Skin of body (tissue), 2 donors: ENCODE measurements around the gene NDFIP2. TPM values are rescaled to one million over a fixed set of nuclear protein-coding genes. Genes with fewer than 3 reads are reported as not detected.

Experiments used
- DNase-seq: peaks from one replicate; lab custom pipeline; 2025; lab: John Stamatoyannopoulos, UW
- total RNA-seq: library from RNA; depleted of rRNA; stranded (reverse); fragments of >200 nt; gene quantifications from one replicate; pipeline ENCODE4 v1.2.3, GENCODE V29; 2014

The NDFIP2 gene
- 47.1 TPM for total RNA-seq

GRCh38 chr13:79480954-79481684 is at the start of gene NDFIP2:
TSS of gene NDFIP2 (plus strand) at chr13:79481155. CDS start at chr13:79481204, 49 bp downstream.
- peak; percentile 70 for DNase-seq

GRCh38 chr13:79432086-79432485 is 48.9 kb upstream of the NDFIP2 start:
- DNase-seq: no peak

GRCh38 chr13:79432992-79433391 is 48.0 kb upstream of the NDFIP2 start:
- DNase-seq: no peak

- peak; percentile 33 for DNase-seq
Measured at GRCh38 chr13:79434556-79434955, 46.4 kb upstream of the NDFIP2 start.

GRCh38 chr13:79435561-79435990 is 45.4 kb upstream of the NDFIP2 start:
- DNase-seq: no peak

GRCh38 chr13:79439275-79439674 is 41.7 kb upstream of the NDFIP2 start:
- DNase-seq: no peak

- DNase-seq: no peak
Measured at GRCh38 chr13:79440958-79441528, 39.9 kb upstream of the NDFIP2 start.

GRCh38 chr13:79442221-79442620 is 38.7 kb upstream of the NDFIP2 start:
- DNase-seq: no peak

GRCh38 chr13:79442706-79443105 is 38.2 kb upstream of the NDFIP2 start:
- no peak for DNase-seq

GRCh38 chr13:79445968-79446645 is 34.8 kb upstream of the NDFIP2 start:
- DNase-seq: no peak

GRCh38 chr13:79447141-79447540 is 33.8 kb upstream of the NDFIP2 start:
- no peak for DNase-seq

GRCh38 chr13:79447741-79448140 is 33.2 kb upstream of the NDFIP2 start:
- DNase-seq: no peak

- no peak for DNase-seq
Measured at GRCh38 chr13:79448413-79448812, 32.5 kb upstream of the NDFIP2 start.

GRCh38 chr13:79450110-79450509 is 30.8 kb upstream of the NDFIP2 start:
- DNase-seq: no peak

- no peak for DNase-seq
Measured at GRCh38 chr13:79451500-79451962, 29.4 kb upstream of the NDFIP2 start.

- no peak for DNase-seq
Measured at GRCh38 chr13:79452239-79452913, 28.6 kb upstream of the NDFIP2 start.

- DNase-seq: no peak
Measured at GRCh38 chr13:79455331-79455730, 25.6 kb upstream of the NDFIP2 start.

- no peak for DNase-seq
Measured at GRCh38 chr13:79456051-79456450, 24.9 kb upstream of the NDFIP2 start.

GRCh38 chr13:79456656-79457365 is 24.1 kb upstream of the NDFIP2 start:
- no peak for DNase-seq

GRCh38 chr13:79457390-79457789 is 23.6 kb upstream of the NDFIP2 start:
- DNase-seq: no peak

GRCh38 chr13:79457948-79458347 is 23.0 kb upstream of the NDFIP2 start:
- no peak for DNase-seq
